Fibroblast of the aortic adventitia (primary cell): ENCODE measurements around the gene SEMA3C. TPM values are rescaled to one million over a fixed set of nuclear protein-coding genes. Genes with fewer than 3 reads are reported as not detected.

Experiments used
- DNase-seq: peaks from one replicate; pipeline ENCODE4 v3.0.0-alpha.2; 2010; ENCODE audit warnings: low read depth
- H3K4me3 ChIP-seq: 2 replicates; pipeline ENCODE4 v1.5.1; 2011; ENCODE audit warnings: low read depth, mild to moderate bottlenecking, control low read depth, low read length, moderate library complexity
- CTCF ChIP-seq: IDR thresholded peaks from 2 replicates; pipeline ENCODE4 v1.5.1; 2011; ENCODE audit warnings: mild to moderate bottlenecking, low read length, control low read depth, inconsistent platforms; ENCODE audit not compliant: insufficient read depth
- total RNA-seq: library from RNA; depleted of rRNA; stranded (reverse); fragments of >200 nt; gene quantifications from 2 replicates; pipeline ENCODE4 v1.2.3, GENCODE V29; 2012; ENCODE audit warnings: low replicate concordance

SEMA3C gene
- total RNA-seq, 1 donor, result 208 TPM

GRCh38 chr7:80748363-80749042 lies 170.3 kb downstream of the SEMA3C start:
- TF ChIP-seq CTCF, result no peak
- H3K4me3 ChIP-seq, result no peak overlapping the region
- DNase-seq, result no peak

- TF ChIP-seq CTCF, result no peak
- peak; percentile 74 for DNase-seq
- H3K4me3 ChIP-seq, result no peak overlapping the region
Measured at GRCh38 chr7:80740778-80741545, 177.9 kb downstream of the SEMA3C start.

- no peak for DNase-seq
- no peak for TF ChIP-seq CTCF
- no peak overlapping the region for H3K4me3 ChIP-seq
Measured at GRCh38 chr7:80736371-80737125, 182.3 kb downstream of the SEMA3C start.

- no peak for DNase-seq
- no peak for TF ChIP-seq CTCF
- H3K4me3 ChIP-seq, result no peak overlapping the region
Measured at GRCh38 chr7:80735330-80735729, 183.5 kb downstream of the SEMA3C start.

GRCh38 chr7:80734011-80734410 lies 184.8 kb downstream of the SEMA3C start:
- no peak overlapping the region for H3K4me3 ChIP-seq
- TF ChIP-seq CTCF, result no peak
- DNase-seq, result no peak

GRCh38 chr7:80733333-80733915 lies 185.4 kb downstream of the SEMA3C start:
- TF ChIP-seq CTCF, result no peak
- no peak for DNase-seq
- H3K4me3 ChIP-seq, result no peak overlapping the region
